GM21447 (cell line): ENCODE measurements around the gene OR9A2.
"Not testable (repeated sequence)": the region's sequence is repeated elsewhere in the genome, so short reads cannot be mapped to it uniquely, and the experiment has no call there.

ENCODE experiments used
- ATAC-seq: cut with Tn5 transposase; IDR thresholded peaks from one replicate; pipeline ENCODE4 v1.9.1; 2021; ENCODE audit not compliant: unreplicated experiment

OR9A2 gene

DNA sequence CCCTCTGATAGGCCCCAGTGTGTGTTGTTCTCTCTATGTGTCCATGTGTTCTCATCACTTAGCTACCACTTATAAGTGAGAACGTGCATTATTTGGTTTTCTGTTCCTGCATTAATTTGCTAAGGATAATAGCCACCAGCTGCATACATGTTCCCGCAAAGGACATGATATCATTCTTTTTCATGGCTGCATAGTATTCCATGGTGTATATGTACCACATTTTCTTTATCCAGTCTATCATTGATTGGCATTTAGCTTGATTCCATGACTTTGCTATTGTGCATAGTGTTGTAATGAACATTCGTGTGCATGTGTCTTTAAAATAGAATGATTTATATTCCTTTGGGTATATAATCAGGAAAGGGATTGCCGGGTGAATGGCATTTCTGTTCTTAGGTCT, 48.5 kb downstream of the OR9A2 start:
- ATAC-seq = not testable (repeated sequence)
